RWPE1 (cell line): ENCODE data around the gene SH3RF3.
"Not testable (repeated sequence)": the region's sequence is repeated elsewhere in the genome, so short reads cannot be mapped to it uniquely, and the experiment has no call there.

Experiments
- CTCF ChIA-PET: fragments of 350-600 bp; sonication (Branson Sonifier 250); formaldehyde crosslinking; extraction: SDS; loops from one replicate; lab custom pipeline; 2021; lab: Yijun Ruan, JAX
- POLR2A ChIA-PET: fragments of 400-600 bp; formaldehyde crosslinking; extraction: SDS; loops from one replicate; lab custom pipeline; 2020; ENCODE audit warnings: antibody characterized with exemption; ENCODE audit not compliant: low non-redundant PET; lab: Yijun Ruan, JAX
- DNase-seq: peaks from one replicate; pipeline ENCODE4 v3.0.0; 2012; ENCODE audit warnings: low spot score
- H3K27ac ChIP-seq: fragments of 450-650 bp; 2 replicates; pipeline ENCODE4 v1.5.1; 2017
- TF ChIP-seq, protein P1 (sequence below): fragments of 450-650 bp; conservative IDR thresholded peaks from 2 replicates; pipeline ENCODE4 v1.5.1; 2017; ENCODE audit warnings: low read depth, mild to moderate bottlenecking

Gene SH3RF3

GRCh38 chr2:109215866-109216265 is 86.9 kb downstream of the SH3RF3 start:
- ChIA-PET POLR2A (no interaction called here), CTCF (no interaction called here)
- H3K27ac ChIP-seq = no peak overlapping the region
- DNase-seq = no peak
- TF ChIP-seq, protein P1, sequence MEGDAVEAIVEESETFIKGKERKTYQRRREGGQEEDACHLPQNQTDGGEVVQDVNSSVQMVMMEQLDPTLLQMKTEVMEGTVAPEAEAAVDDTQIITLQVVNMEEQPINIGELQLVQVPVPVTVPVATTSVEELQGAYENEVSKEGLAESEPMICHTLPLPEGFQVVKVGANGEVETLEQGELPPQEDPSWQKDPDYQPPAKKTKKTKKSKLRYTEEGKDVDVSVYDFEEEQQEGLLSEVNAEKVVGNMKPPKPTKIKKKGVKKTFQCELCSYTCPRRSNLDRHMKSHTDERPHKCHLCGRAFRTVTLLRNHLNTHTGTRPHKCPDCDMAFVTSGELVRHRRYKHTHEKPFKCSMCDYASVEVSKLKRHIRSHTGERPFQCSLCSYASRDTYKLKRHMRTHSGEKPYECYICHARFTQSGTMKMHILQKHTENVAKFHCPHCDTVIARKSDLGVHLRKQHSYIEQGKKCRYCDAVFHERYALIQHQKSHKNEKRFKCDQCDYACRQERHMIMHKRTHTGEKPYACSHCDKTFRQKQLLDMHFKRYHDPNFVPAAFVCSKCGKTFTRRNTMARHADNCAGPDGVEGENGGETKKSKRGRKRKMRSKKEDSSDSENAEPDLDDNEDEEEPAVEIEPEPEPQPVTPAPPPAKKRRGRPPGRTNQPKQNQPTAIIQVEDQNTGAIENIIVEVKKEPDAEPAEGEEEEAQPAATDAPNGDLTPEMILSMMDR = no peak

- ChIA-PET POLR2A (no interaction called here), CTCF (no interaction called here)
- no peak overlapping the region for H3K27ac ChIP-seq
- TF ChIP-seq, protein P1 = no peak
- no peak for DNase-seq
These were observed 87.3 kb downstream of the SH3RF3 start for GRCh38 chr2:109216332-109216731.

DNA sequence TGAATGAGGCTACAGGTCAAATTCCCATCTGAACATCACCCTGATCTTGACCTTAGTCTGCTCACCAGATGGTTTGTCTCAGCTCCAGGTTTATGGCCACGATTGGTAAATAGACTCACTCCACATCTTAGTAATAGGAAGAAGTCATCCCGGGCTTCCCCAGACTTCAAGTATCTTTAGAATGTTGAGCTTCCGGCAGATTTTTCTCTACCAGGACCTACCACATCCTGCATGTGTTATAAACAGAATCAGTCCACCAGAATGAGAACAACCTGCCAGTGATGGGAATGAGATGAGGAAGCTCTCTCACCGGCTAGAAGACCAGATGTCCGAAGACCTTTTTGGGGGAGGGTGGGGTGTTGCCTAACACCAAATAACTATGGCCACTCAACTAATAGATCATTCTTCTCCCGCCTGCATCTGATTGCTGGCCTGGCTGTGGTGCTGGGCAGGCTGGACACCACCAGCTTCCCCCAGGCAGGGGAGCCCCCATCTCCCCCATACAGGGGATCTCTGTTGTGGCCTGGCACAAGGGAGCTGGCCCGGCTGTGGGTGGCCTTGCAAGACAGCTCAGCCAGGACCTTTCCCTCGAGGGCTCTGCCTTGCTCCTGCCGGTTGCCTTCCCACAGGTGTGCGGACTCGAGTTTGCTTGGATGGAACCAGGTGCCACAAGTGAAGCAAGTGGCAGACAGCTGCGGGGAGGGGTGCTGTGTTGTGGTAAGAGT is 88.5 kb downstream of the SH3RF3 start:
- POLR2A ChIA-PET = no interaction called here
- no peak overlapping the region for H3K27ac ChIP-seq
- TF ChIP-seq, protein P1 = no peak
- CTCF ChIA-PET = no interaction called here
- DNase-seq = no peak

GRCh38 chr2:109218087-109218791 is 89.2 kb downstream of the SH3RF3 start:
- DNase-seq = no peak
- TF ChIP-seq, protein P1 = no peak
- ChIA-PET CTCF (no interaction called here), POLR2A (no interaction called here)
- H3K27ac ChIP-seq = no peak overlapping the region

- no peak for DNase-seq
- no peak overlapping the region for H3K27ac ChIP-seq
- CTCF ChIA-PET = no interaction called here
- TF ChIP-seq, protein P1 = no peak
- POLR2A ChIA-PET = no interaction called here
These were observed 89.8 kb downstream of the SH3RF3 start for GRCh38 chr2:109218792-109219126.

GRCh38 chr2:109220860-109221259 is 91.9 kb downstream of the SH3RF3 start:
- no peak for DNase-seq
- TF ChIP-seq, protein P1 = no peak
- ChIA-PET POLR2A (no interaction called here), CTCF (no interaction called here)
- H3K27ac ChIP-seq = no peak overlapping the region

DNA sequence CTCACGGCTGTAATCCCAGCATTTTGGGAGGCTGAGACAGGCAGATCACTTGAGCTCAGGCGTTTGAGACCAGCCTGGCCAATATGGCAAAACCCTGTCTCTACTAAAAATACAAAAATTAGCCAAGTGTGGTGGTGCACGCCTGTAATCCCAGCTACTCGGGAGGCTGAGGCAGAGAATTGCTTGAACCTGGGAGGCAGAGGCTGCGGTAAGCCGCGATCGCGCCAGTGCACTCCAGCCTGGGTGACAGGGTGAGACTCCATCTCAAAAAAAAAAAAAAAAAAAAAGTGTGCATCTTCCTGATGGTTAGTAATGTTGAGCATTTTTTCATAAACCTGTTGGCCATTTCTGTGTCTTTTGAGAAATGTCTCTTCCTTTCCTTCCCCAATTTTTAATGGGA is 92.3 kb downstream of the SH3RF3 start:
- DNase-seq, CTCF ChIA-PET, H3K27ac ChIP-seq, POLR2A ChIA-PET: not testable (repeated sequence)
